Measurements from ENCODE around the gene KCNH4. TPM values are rescaled to one million over a fixed set of nuclear protein-coding genes. Genes with fewer than 3 reads are reported as not detected.

Gene KCNH4
- total RNA-seq, 2 experiments from 2014 or later, result 0.09 TPM; not detected in 1

DNA sequence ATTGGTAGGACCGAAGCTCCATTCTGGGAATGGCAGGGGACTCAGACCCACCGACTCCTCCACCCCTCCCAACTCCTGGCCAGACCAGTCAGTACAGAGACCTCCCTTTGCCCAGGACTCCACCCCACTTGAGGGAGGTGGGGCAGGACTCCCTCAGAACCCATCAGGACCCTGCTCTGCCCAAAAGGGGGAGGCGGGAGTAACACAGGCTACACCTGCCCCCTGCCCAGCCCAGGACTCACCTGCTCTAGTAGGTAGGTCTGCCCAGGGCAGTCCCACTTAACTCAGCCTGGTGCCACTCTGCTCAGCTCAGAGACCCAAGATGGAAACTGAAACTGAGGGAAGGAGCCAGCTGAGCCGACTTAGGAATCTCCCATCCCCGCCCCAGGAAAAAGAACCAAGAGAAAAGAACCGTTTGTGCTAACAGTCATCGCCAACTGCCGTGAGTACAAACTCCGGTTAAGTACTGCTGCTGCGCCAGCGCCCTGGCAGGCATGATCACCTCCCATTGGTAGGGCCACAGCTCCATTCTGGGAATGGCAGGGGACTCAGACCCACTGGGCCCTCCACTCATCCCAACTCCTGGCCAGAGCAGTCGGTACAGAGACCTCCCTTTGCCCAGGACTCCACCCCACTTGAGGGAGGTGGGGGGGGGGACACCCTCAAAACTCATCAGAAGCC lies 68.9 kb downstream of the KCNH4 start:
- DNase-seq (peak; percentile 63), ATAC-seq (ENCODE audit: low read depth) (peak; percentile 10)
- H3K9me3 Mint-ChIP-seq, result no peaks in the 10 kb centered on the region
- peak overlapping the region; percentile 97 for H3K27ac Mint-ChIP-seq
- H3K4me1 Mint-ChIP-seq, result peaks cover 35% of the 10 kb centered on the region
- peaks cover 21% of the 10 kb centered on the region for H3K36me3 Mint-ChIP-seq
- POLR2A ChIA-PET, result interaction anchor here (0.7 to 4.5 kb wide), 25 partner anchors 9 to 424 kb away, joined by 3 to 108 read pairs (median 7); partner anchors contain the start of genes ACLY, CNP, DNAJC7 and GHDC
- peak overlapping the region; percentile 88 for H3K4me3 Mint-ChIP-seq
- no peaks in the 10 kb centered on the region for H3K27me3 Mint-ChIP-seq

DNA sequence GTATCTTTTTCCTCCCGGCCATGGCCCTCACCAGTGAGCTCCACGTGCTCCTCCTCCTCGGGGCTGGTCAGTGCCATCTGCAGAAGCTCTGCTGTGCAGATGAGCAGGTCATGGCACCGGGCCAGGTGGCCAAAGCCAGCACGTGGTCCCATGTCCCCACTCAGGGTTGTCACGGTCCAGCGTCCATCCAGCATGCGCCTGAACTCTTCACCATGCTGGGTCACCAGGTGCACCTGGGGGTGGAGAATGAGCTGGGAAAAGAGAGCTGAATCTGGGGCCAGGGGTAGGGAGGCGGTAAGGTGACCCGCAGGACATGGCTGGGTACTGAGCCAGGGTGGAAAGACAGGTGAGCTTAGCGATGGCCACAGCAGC lies 69.7 kb downstream of the KCNH4 start:
- peaks cover 21% of the 10 kb centered on the region for H3K36me3 Mint-ChIP-seq
- ATAC-seq (ENCODE audit: low read depth) (no peak), DNase-seq (no peak)
- peak overlapping the region; percentile 97 for H3K27ac Mint-ChIP-seq
- H3K4me1 Mint-ChIP-seq, result peaks cover 31% of the 10 kb centered on the region
- no peaks in the 10 kb centered on the region for H3K9me3 Mint-ChIP-seq
- POLR2A ChIA-PET, result interaction anchor here (1.1 to 4.5 kb wide), 17 partner anchors 9 to 193 kb away, joined by 3 to 108 read pairs (median 9); partner anchors contain the start of genes ACLY, CNP, DNAJC7 and GHDC
- no peaks in the 10 kb centered on the region for H3K27me3 Mint-ChIP-seq
- H3K4me3 Mint-ChIP-seq, result peak overlapping the region; percentile 88

DNA sequence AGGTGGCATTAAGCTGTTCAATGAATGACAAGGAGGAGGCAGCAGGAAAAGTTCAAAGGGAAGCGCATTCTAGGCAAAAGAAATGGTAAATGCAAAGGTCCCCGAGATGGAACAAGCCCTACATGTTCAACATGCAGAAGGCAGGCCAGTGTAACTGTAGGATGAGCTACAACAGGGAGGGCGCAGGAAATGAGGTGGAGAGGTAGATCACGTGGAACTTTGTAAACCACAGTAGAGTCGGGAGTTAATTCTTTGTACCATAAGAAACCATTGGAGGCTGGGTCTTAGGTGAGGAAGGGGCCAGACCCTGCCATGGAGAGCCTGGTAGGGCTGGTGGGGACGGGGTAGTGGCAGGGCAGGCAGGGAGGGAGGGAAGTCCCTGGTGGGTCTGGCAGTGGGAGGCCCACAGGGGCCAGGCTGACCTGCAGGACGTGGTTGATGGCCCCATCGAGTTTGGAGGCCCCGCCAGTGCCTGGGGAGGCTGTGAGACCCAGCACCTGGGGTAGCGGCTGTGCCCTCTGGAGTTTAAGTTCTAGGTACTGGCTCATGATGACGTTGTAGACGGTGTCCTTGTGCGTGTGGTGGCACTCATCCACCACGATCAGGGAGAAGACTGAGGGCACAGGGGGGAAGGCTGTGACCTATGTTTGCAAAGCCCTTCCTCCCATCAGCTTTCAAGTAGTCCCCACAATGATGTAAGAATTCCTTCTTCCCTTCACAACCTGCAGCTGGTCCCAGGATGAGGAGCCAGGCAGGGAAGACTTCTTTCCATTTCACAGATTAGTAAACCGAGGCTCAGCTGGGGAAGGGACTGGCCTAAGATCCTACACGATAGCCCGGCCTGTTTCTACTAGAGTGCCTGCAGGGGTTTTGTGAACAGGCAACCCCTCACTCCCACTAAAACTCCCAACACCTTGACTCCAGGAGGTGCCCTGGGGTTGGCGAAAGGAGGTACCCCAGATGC lies 70.4 kb downstream of the KCNH4 start:
- H3K36me3 Mint-ChIP-seq, result peaks cover 21% of the 10 kb centered on the region
- peaks cover 33% of the 10 kb centered on the region for H3K4me1 Mint-ChIP-seq
- H3K27ac Mint-ChIP-seq, result peak overlapping the region; percentile 97
- POLR2A ChIA-PET, result interaction anchor here (0.7 to 4.5 kb wide), 11 partner anchors 8 to 192 kb away, joined by 3 to 108 read pairs (median 6); partner anchors contain the start of genes ACLY, CNP, DNAJC7 and HSPB9
- no peaks in the 10 kb centered on the region for H3K9me3 Mint-ChIP-seq
- DNase-seq, result no peak
- no peak for ATAC-seq (ENCODE audit: low read depth)
- no peaks in the 10 kb centered on the region for H3K27me3 Mint-ChIP-seq
- peak overlapping the region; percentile 88 for H3K4me3 Mint-ChIP-seq

DNA sequence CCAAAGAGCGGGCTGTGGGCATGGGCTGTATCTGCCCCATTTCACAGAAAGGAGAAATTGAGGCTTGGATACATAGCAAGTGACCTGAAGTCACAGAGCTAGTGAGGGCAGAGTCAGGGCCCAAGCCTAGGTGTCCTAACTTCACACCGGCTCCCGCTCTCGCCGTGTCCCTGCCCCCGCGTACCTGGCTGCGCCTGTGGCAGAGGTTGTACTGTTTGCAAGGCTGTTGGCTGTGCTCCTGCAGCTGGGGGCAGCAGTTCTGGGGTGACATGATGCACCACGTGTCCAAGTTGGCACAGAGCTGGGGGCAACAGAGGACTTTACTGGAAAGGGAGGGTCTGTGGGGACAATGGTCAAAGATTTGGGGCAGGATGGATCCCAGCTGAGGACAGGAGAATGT lies 71.9 kb downstream of the KCNH4 start:
- no peak overlapping the region for H3K27ac Mint-ChIP-seq
- DNase-seq, result no peak
- POLR2A ChIA-PET, result interaction anchor here (1.5 to 2.2 kb wide), 3 partner anchors 9 to 142 kb away, joined by 5 to 8 read pairs (median 8); partner anchors contain the start of genes CNP and KAT2A
- H3K4me1 Mint-ChIP-seq, result peaks cover 33% of the 10 kb centered on the region
- no peak for ATAC-seq (ENCODE audit: low read depth)
- H3K36me3 Mint-ChIP-seq, result peaks cover 27% of the 10 kb centered on the region
- no peak overlapping the region for H3K4me3 Mint-ChIP-seq
- H3K27me3 Mint-ChIP-seq, result no peaks in the 10 kb centered on the region
- H3K9me3 Mint-ChIP-seq, result no peaks in the 10 kb centered on the region

DNA sequence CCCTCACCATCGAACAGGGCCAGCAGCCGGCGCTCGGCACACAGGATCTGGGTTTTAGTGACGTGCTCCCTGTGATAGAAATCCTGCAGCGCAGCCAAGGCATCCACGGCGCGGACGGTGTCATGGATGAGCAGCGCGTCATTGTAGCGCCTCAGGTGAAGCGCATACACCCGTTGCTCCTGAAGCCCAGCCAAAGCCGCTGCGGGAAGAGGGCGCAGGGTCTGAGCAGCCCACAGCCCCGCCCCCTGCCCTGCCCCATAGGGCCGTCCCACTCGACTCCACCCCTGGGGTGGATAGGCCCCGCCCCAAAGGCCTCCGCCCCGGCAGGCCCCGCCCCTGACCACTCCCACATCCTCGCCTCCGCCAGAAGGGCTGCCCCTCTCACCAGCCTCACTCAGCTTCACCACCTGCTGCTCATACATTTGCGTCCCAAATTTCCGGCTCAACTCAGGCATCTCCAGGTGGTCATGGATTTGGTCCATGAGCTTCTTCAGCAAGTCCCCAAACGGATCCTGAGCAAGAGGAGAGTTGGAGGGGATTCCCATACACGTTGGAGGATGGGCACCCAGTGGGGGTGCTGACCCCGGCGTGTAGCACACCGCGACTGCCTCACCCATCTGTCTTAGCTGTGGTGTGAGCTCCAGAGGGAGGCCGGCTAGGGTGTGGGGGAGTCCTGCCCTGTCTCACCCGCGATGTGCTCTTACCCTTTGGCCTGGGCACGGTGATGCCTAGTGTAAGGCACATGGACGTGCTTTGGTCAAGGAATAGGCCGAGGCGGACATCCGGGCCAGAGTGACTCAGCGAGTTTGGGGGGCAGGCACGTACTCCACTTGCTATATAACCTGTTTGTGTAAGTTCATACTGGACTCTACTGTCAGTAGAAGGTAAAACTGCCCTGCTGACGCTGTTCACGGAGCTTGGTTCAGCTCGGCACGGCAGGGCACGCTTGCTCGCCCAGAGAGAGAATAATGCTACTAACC lies 73.1 kb downstream of the KCNH4 start:
- POLR2A ChIA-PET, result interaction anchor here (0.6 to 2.2 kb wide), 8 partner anchors 10 to 141 kb away, joined by 3 to 8 read pairs (median 4); partner anchors contain the start of genes CNP, DNAJC7 and KAT2A
- Mint-ChIP-seq H3K9me3 (no peaks in the 10 kb centered on the region), H3K4me1 (peaks cover 31% of the 10 kb centered on the region), H3K36me3 (peaks cover 29% of the 10 kb centered on the region), H3K27me3 (no peaks in the 10 kb centered on the region), H3K4me3 (peak overlapping the region; percentile 61), H3K27ac (peak overlapping the region; percentile 76)
- ATAC-seq (ENCODE audit: low read depth), result peak; percentile 60
- peak; percentile 98 for DNase-seq

DNA sequence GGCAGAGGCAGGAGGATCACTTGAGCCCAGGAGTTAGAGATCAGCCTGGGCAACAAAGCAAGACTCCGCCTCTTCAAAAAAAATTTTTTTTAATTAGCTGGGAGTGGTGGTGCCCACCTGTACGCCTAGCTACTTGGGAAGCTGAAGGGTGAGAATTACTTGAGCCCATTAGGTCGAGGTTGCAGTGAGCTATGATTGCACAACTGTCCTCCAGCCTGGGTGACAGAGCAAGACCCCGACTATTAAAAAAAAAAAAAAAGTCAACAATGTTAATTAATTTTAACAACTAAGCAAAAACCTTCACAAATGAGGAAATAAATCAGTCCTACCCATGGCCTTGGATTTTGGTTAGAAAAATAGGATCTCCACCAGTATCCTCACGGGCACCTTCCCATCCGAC lies 73.8 kb downstream of the KCNH4 start:
- H3K9me3 Mint-ChIP-seq, result no peaks in the 10 kb centered on the region
- ATAC-seq (ENCODE audit: low read depth) (no peak), DNase-seq (no peak)
- H3K27me3 Mint-ChIP-seq, result no peaks in the 10 kb centered on the region
- no peak overlapping the region for H3K27ac Mint-ChIP-seq
- POLR2A ChIA-PET, result interaction anchor here (0.6 to 2.2 kb wide), 8 partner anchors 11 to 140 kb away, joined by 3 to 8 read pairs (median 4); partner anchors contain the start of genes C17orf113, CNP and DNAJC7
- H3K4me1 Mint-ChIP-seq, result peaks cover 28% of the 10 kb centered on the region
- H3K36me3 Mint-ChIP-seq, result peaks cover 29% of the 10 kb centered on the region
- peak overlapping the region; percentile 61 for H3K4me3 Mint-ChIP-seq

Other genes with a start within 250 kb of the KCNH4 start
- gene CNP, start 214.3 kb downstream of the KCNH4 start, total RNA-seq, result 10 to 100 TPM; 75.8 to 83.0 TPM
- 10 to 100 TPM; 86.7 to 93.7 TPM for gene DNAJC7, start 163.7 kb downstream of the KCNH4 start, total RNA-seq
- 10 to 100 TPM; 19.8 to 27.2 TPM for gene NKIRAS2, start 161.1 kb downstream of the KCNH4 start, total RNA-seq
- under 1 TPM; 0.53 to 0.91 TPM for gene C17orf113, start 130.5 kb downstream of the KCNH4 start, total RNA-seq
- under 1 TPM; 0.40 to 0.58 TPM for gene ZNF385C, start 82.7 kb downstream of the KCNH4 start, total RNA-seq
- gene DHX58, start 68.4 kb downstream of the KCNH4 start, total RNA-seq, result 10 to 100 TPM; 68.7 to 77.6 TPM
- gene KAT2A, start 59.8 kb downstream of the KCNH4 start, total RNA-seq, result 10 to 100 TPM; 45.1 to 46.9 TPM
- under 1 TPM; 0.31 to 0.36 TPM for gene HSPB9, start 58.3 kb downstream of the KCNH4 start, total RNA-seq
- gene RAB5C, start 26.2 kb downstream of the KCNH4 start, total RNA-seq, result 10 to 100 TPM; 86.7 to 90.5 TPM
- gene HCRT, start 4.3 kb upstream of the KCNH4 start, total RNA-seq, result not detected
- gene GHDC, start 13.4 kb upstream of the KCNH4 start, total RNA-seq, result 10 to 100 TPM; 22.0 to 23.1 TPM
- gene STAT5B, start 95.2 kb upstream of the KCNH4 start, total RNA-seq, result 100 to 1,000 TPM; 131 to 134 TPM
- gene STAT5A, start 107.4 kb upstream of the KCNH4 start, total RNA-seq, result 100 to 1,000 TPM; 125 to 131 TPM
- gene STAT3, start 207.3 kb upstream of the KCNH4 start, total RNA-seq, result 100 to 1,000 TPM; 128 to 131 TPM
- 1 to 10 TPM; 5.1 to 5.3 TPM for gene CAVIN1, start 242.1 kb upstream of the KCNH4 start, total RNA-seq

Data from activated naive CD8-positive, alpha-beta T cell treated with anti-CD3 and anti-CD28 coated beads, Interleukin-2, amount 10 ng/mL, durations not matched to agents 7 days and 5 days (primary cell).